ENCODE results near the gene LTBR.

- TF ChIP-seq CTCF (IDR thresholded peaks at IDR 0.05) (no peak), REST (IDR thresholded peaks at IDR 0.05; ENCODE audit: insufficient read depth in 1 of 2, low read depth in 2 of 2, low read length in 1 of 2) (no peak), SIN3A (IDR thresholded peaks at IDR 0.05; ENCODE audit: borderline replicate concordance, insufficient read depth, low read depth, low read length) (no peak), POLR2AphosphoS5 (IDR thresholded peaks at IDR 0.05; ENCODE audit: low read depth, low read length) (no peak)
Observed at GRCh38 chr12:6363010-6363329, 21.0 kb upstream of the LTBR start.
